GM10266 (cell line): ENCODE measurements around the gene NCR2.

Source experiments
- DNase-seq: peaks from one replicate; pipeline ENCODE4 v3.0.0; 2012; ENCODE audit errors: extremely low spot score
- CTCF ChIP-seq: IDR thresholded peaks from 2 replicates; pipeline ENCODE4 v1.5.1; 2012; ENCODE audit warnings: mild to moderate bottlenecking, low read depth; ENCODE audit not compliant: control insufficient read depth, insufficient read depth; ENCODE audit errors: missing control alignments

NCR2 gene

GRCh38 chr6:41338659-41339058 lies 3.3 kb downstream of the NCR2 start:
- no peak for DNase-seq
- TF ChIP-seq CTCF: no peak

GRCh38 chr6:41341580-41341979 lies 6.2 kb downstream of the NCR2 start:
- TF ChIP-seq CTCF: no peak
- no peak for DNase-seq

GRCh38 chr6:41342241-41342640 lies 6.8 kb downstream of the NCR2 start:
- TF ChIP-seq CTCF: no peak
- DNase-seq: no peak

GRCh38 chr6:41343641-41344187 lies 8.3 kb downstream of the NCR2 start:
- no peak for DNase-seq
- no peak for TF ChIP-seq CTCF

- no peak for DNase-seq
These were observed 9.5 kb downstream of the NCR2 start for GRCh38 chr6:41344876-41345275.

GRCh38 chr6:41345901-41346300 lies 10.5 kb downstream of the NCR2 start:
- TF ChIP-seq CTCF: no peak
- DNase-seq: no peak

More at GRCh38 chr6:41344876-41345275, 9.5 kb downstream of the NCR2 start:
- TF ChIP-seq CTCF: no peak

- no peak for TF ChIP-seq CTCF
- no peak for DNase-seq
These were observed 11.0 kb downstream of the NCR2 start for GRCh38 chr6:41346441-41346840.
